K562 (cell line): Measurements from ENCODE around the gene SET. TPM values are rescaled to one million over a fixed set of nuclear protein-coding genes. Genes with fewer than 3 reads are reported as not detected.
A peak's percentile ranks its signal among the peaks of the same experiment; 100 is the strongest.

Experiments used
- ARID2 ChIP-seq: fragments of 450-650 bp; IDR thresholded peaks from 2 replicates; pipeline ENCODE4 v1.6.1; 2017; ENCODE audit warnings: antibody characterized with exemption, mild to moderate bottlenecking
- BRCA1 ChIP-seq, 2 experiments: fragments of 450-650 bp in 1 of 2; sonication (generic) in 1 of 2; formaldehyde crosslinking in 1 of 2; IDR thresholded peaks; 2 replicates each; pipeline versions ENCODE4 v1.5.0 to v1.6.1; 2017 to 2020; ENCODE audit warnings: mild to moderate bottlenecking in 1 of 2, missing genetic modification reagents in 1 of 2
- BRF1 ChIP-seq: IDR thresholded peaks from 3 replicates; pipeline ENCODE4 v1.6.1; 2011; ENCODE audit warnings: borderline replicate concordance, mild to moderate bottlenecking; ENCODE audit not compliant: insufficient read length; ENCODE audit errors: extremely low read depth
- CCNT2 ChIP-seq: IDR thresholded peaks from 2 replicates; pipeline ENCODE4 v1.6.1; 2011; ENCODE audit warnings: borderline replicate concordance, low read depth, mild to moderate bottlenecking, moderate library complexity, mixed read lengths, low read length; ENCODE audit not compliant: insufficient read length; ENCODE audit errors: extremely low read depth
- ETV1 ChIP-seq: fragments of 450-650 bp; conservative IDR thresholded peaks from 2 replicates; pipeline ENCODE4 v1.6.1; 2016; ENCODE audit warnings: missing genetic modification characterization, control low read depth, low read depth, missing compliant biosample characterization
- ETV6 ChIP-seq, 3 experiments: fragments of 150-350 bp in 1 of 3; sonication (generic) in 1 of 3; formaldehyde crosslinking in 1 of 3; IDR thresholded peaks; 2 replicates each; pipeline versions ENCODE4 v1.6.1 to v1.8.0; 2014 to 2022; ENCODE audit warnings: borderline replicate concordance in 2 of 3, low read depth in 2 of 3, antibody characterized with exemption in 1 of 3, low read length in 1 of 3, mild to moderate bottlenecking in 1 of 3, missing genetic modification reagents in 1 of 3
- FOS ChIP-seq: IDR thresholded peaks from 3 replicates; pipeline ENCODE4 v1.6.1; 2011; ENCODE audit not compliant: insufficient read length; ENCODE audit errors: extremely low read depth
- FOXA3 ChIP-seq, 2 experiments: fragments of 450-650 bp in 1 of 2; sonication (generic) in 1 of 2; formaldehyde crosslinking; IDR thresholded peaks in 1 of 2; conservative IDR thresholded peaks in 1 of 2; 2 replicates each; pipeline versions ENCODE4 v1.4.0 to v1.8.0; 2020 to 2022; ENCODE audit warnings: mild to moderate bottlenecking in 2 of 2, missing genetic modification reagents in 1 of 2
- KDM2B ChIP-seq: fragments of 250-450 bp; sonication (Bioruptor Pico); IDR thresholded peaks from 2 replicates; pipeline ENCODE4 v1.8.0; 2021; ENCODE audit warnings: mild to moderate bottlenecking, moderate library complexity
- KDM5B ChIP-seq: fragments of 200-600 bp; sonication (generic); IDR thresholded peaks from 2 replicates; pipeline ENCODE4 v1.6.1; 2012; ENCODE audit warnings: low read depth, mild to moderate bottlenecking, moderate library complexity, low read length, control low read depth, inconsistent platforms; ENCODE audit not compliant: insufficient replicate concordance
- MEIS2 ChIP-seq: fragments of 450-650 bp; IDR thresholded peaks from 2 replicates; pipeline ENCODE4 v1.6.1; 2014; ENCODE audit warnings: mild to moderate bottlenecking; ENCODE audit not compliant: partially characterized antibody
- NELFE ChIP-seq: IDR thresholded peaks from 2 replicates; pipeline ENCODE4 v1.6.1; 2011; ENCODE audit warnings: mild to moderate bottlenecking; ENCODE audit not compliant: insufficient read depth, insufficient read length
- NR0B1 ChIP-seq: fragments of 450-650 bp; IDR thresholded peaks from one replicate; pipeline ENCODE4 v1.6.1; 2018; ENCODE audit warnings: mild to moderate bottlenecking, moderate library complexity; ENCODE audit not compliant: partially characterized antibody
- PHF8 ChIP-seq: fragments of 200-600 bp; sonication (generic); IDR thresholded peaks from 2 replicates; pipeline ENCODE4 v1.6.1; 2012; ENCODE audit warnings: mixed run types, mild to moderate bottlenecking, inconsistent platforms, low read length, moderate library complexity, borderline replicate concordance
- PHTF2 ChIP-seq: fragments of 250-450 bp; sonication (Bioruptor Pico); IDR thresholded peaks from 2 replicates; pipeline ENCODE4 v1.5.0; 2021; ENCODE audit warnings: mild to moderate bottlenecking
- RUNX1 ChIP-seq: sonication (generic); IDR thresholded peaks from 2 replicates; pipeline ENCODE4 v1.6.1; 2016; ENCODE audit warnings: antibody characterized with exemption, low read depth
- SP2 ChIP-seq: IDR thresholded peaks from 2 replicates; pipeline ENCODE4 v1.6.1; 2011; ENCODE audit warnings: mild to moderate bottlenecking, low read depth, low read length, moderate library complexity; ENCODE audit not compliant: poor library complexity, severe bottlenecking; ENCODE audit errors: extremely low read depth
- TCF7 ChIP-seq: sonication (generic); IDR thresholded peaks from 2 replicates; pipeline ENCODE4 v1.6.1; 2016; ENCODE audit warnings: antibody characterized with exemption, borderline replicate concordance
- XRCC3 ChIP-seq: fragments of 450-650 bp; IDR thresholded peaks from 2 replicates; pipeline ENCODE4 v1.6.1; 2017; ENCODE audit warnings: mild to moderate bottlenecking, moderate library complexity
- ZNF347 ChIP-seq: fragments of 450-650 bp; formaldehyde crosslinking; IDR thresholded peaks from 2 replicates; pipeline ENCODE4 v1.4.0; 2020; ENCODE audit warnings: low read depth, mild to moderate bottlenecking, moderate library complexity
- ZNF431 ChIP-seq: sonication (generic); formaldehyde crosslinking; IDR thresholded peaks from 2 replicates; pipeline ENCODE4 v1.8.0; 2022; ENCODE audit warnings: mild to moderate bottlenecking, missing genetic modification reagents
- ZNF449 ChIP-seq: fragments of 250-450 bp; sonication (Bioruptor Pico); IDR thresholded peaks from 2 replicates; pipeline ENCODE4 v1.8.0; 2022; ENCODE audit warnings: moderate library complexity, mild to moderate bottlenecking, inconsistent platforms
- ZNF584 ChIP-seq: fragments of 200-800 bp; sonication (Bioruptor generic); IDR thresholded peaks from 2 replicates; pipeline ENCODE4 v1.6.1; 2016; ENCODE audit warnings: low read depth, mild to moderate bottlenecking, missing genetic modification characterization, missing compliant biosample characterization
- ZNF699 ChIP-seq: fragments of 250-450 bp; sonication (Bioruptor Pico); IDR thresholded peaks from 2 replicates; pipeline ENCODE4 v1.8.0; 2021; ENCODE audit warnings: mild to moderate bottlenecking, moderate library complexity; ENCODE audit not compliant: insufficient replicate concordance
- polyA plus RNA-seq, 8 experiments: library from polyadenylated mRNA; depleted of rRNA in 4 of 8; stranded (reverse) in 5 of 8; unstranded in 3 of 8; fragments of >200 nt; fragmentation: Nextera tagmentation in 2 of 8; fragmentation: Illumina TruSeq in 1 of 8; extraction: Ambion mirVana in 2 of 8; extraction: Trizol in 1 of 8; gene quantifications; 2 replicates each; pipeline versions ENCODE4 v1.2.1 to v1.2.3, GENCODE V29; 2011 to 2014; ENCODE audit warnings: inconsistent platforms in 1 of 8, missing spikeins in 1 of 8
- total RNA-seq, 7 experiments: library from RNA; depleted of rRNA in 6 of 7; stranded (reverse); fragments of >200 nt in 6 of 7; fragmentation: Illumina TruSeq in 2 of 7; extraction: Trizol in 2 of 7; gene quantifications; 2 replicates each; pipeline versions ENCODE4 v1.2.1 to v1.2.3, GENCODE V29; 2011 to 2021; ENCODE audit warnings: low replicate concordance in 1 of 7

Gene SET
- total and polyA plus RNA-seq, 9 of the 15 experiments (the other 6 are each of a cell fraction or from before 2014, with no cell fraction given), result 404 to 1,447 (median 907) TPM

- no peak for TF ChIP-seq SP2
- TF ChIP-seq NELFE, result no peak
- TF ChIP-seq FOXA3 (CRISPR knock-in tag; conservative IDR thresholded peaks at IDR 0.05 in 1 of 2, IDR thresholded peaks at IDR 0.05 in 1 of 2), result peak in 1 of 2 experiments; percentile 53; a peak in 1 of 4 replicates
- peak; percentile 55 for TF ChIP-seq ETV1 (tag)
- no peak for TF ChIP-seq TCF7
- TF ChIP-seq PHF8, result peak; percentile 25; the same call in 1 of the 2 replicates
- no peak for TF ChIP-seq XRCC3
- no peak for TF ChIP-seq FOS
- 0 out of 2 replicates have a peak, but pooled peaks have one; percentile 37 for TF ChIP-seq ZNF431 (CRISPR knock-in tag)
- no peak for TF ChIP-seq RUNX1
- TF ChIP-seq ZNF449 (CRISPR knock-in tag), result no peak
- no peak for TF ChIP-seq CCNT2
- no peak for TF ChIP-seq KDM2B
- TF ChIP-seq KDM5B, result no peak
- no peak for TF ChIP-seq ZNF699 (CRISPR knock-in tag)
- TF ChIP-seq BRF1, result no peak
- TF ChIP-seq ZNF584 (CRISPR knock-in tag), result 0 out of 2 replicates have a peak, but pooled peaks have one; percentile 27
- TF ChIP-seq ZNF347 (CRISPR knock-in tag), result no peak
- TF ChIP-seq ARID2, result no peak
- no peak for TF ChIP-seq BRCA1 (IDR thresholded peaks at IDR 0.05)
- TF ChIP-seq BRCA1 (CRISPR knock-in tag; IDR thresholded peaks at IDR 0.05), result 0 out of 2 replicates have a peak, but pooled peaks have one; percentile 11
- TF ChIP-seq NR0B1, result no peak
- TF ChIP-seq PHTF2 (CRISPR knock-in tag), result no peak
- TF ChIP-seq ETV6 (IDR thresholded peaks at IDR 0.05; ENCODE audit: borderline replicate concordance in 1 of 2, low read depth in 2 of 2, low read length in 1 of 2), result no peak
- no peak for TF ChIP-seq ETV6 (CRISPR knock-in tag; IDR thresholded peaks at IDR 0.05; ENCODE audit: borderline replicate concordance)
- TF ChIP-seq MEIS2, result no peak
These were observed 3.2 kb upstream of the SET start (continued) for GRCh38 chr9:128685636-128686489.
